Common myeloid progenitor, CD34-positive (primary cell): ENCODE data around the gene LEF1.

ENCODE experiments used
- CTCF ChIA-PET: fragments of 350-600 bp; sonication (Branson Sonifier 250); formaldehyde crosslinking; loops from one replicate; lab custom pipeline; 2021; ENCODE audit warnings: antibody characterized with exemption; lab: Charles Lee
- POLR2A ChIA-PET: fragments of 350-600 bp; sonication (Branson Sonifier 250); formaldehyde crosslinking; loops from one replicate; lab custom pipeline; 2021; ENCODE audit warnings: antibody characterized with exemption; lab: Charles Lee
- DNase-seq, 3 donors: peaks; one replicate each; pipeline versions ENCODE4 v3.0.0 to v3.0.0-alpha.2; 2013
- H3K27ac ChIP-seq, 2 experiments: 1 replicate in 1 of 2; 2 replicates in 1 of 2; pipeline ENCODE4 v1.7.0; 2013; ENCODE audit warnings: inconsistent platforms in 2 of 2, low read length in 2 of 2, mild to moderate bottlenecking in 2 of 2, low read depth in 1 of 2, moderate library complexity in 1 of 2; ENCODE audit not compliant: severe bottlenecking in 2 of 2, insufficient read depth in 1 of 2, poor library complexity in 1 of 2
- H3K27me3 ChIP-seq, 5 experiments: replicated peaks in 2 of 5; 1 replicate in 3 of 5; 2 replicates in 2 of 5; pipeline versions ENCODE4 v1.6.1 to v1.7.0; 2013; ENCODE audit warnings: low read length in 4 of 5, mild to moderate bottlenecking in 2 of 5, moderate library complexity in 2 of 5, inconsistent platforms in 1 of 5; ENCODE audit not compliant: insufficient read depth in 5 of 5, control insufficient read depth in 4 of 5
- H3K36me3 ChIP-seq, 4 experiments: 1 replicate in 2 of 4; 2 replicates in 2 of 4; pipeline versions ENCODE4 v1.6.1 to v1.7.0; 2013; ENCODE audit warnings: low read length in 3 of 4, control low read depth in 1 of 4, mild to moderate bottlenecking in 1 of 4; ENCODE audit not compliant: control insufficient read depth in 4 of 4, insufficient read depth in 4 of 4
- H3K4me1 ChIP-seq, 4 experiments: 1 replicate in 3 of 4; 2 replicates in 1 of 4; pipeline versions ENCODE4 v1.6.1 to v1.7.1; 2013; ENCODE audit warnings: low read length in 3 of 4, mild to moderate bottlenecking in 3 of 4, control low read depth in 1 of 4, inconsistent platforms in 1 of 4, moderate library complexity in 1 of 4; ENCODE audit not compliant: control insufficient read depth in 4 of 4, insufficient read depth in 4 of 4; ENCODE audit errors: control extremely low read depth in 1 of 4
- H3K4me3 ChIP-seq, 7 experiments: 1 replicate in 4 of 7; 2 replicates in 3 of 7; pipeline versions ENCODE4 v1.5.1 to v1.7.0; 2013; ENCODE audit warnings: mild to moderate bottlenecking in 7 of 7, low read length in 6 of 7, moderate library complexity in 6 of 7, inconsistent platforms in 2 of 7, low read depth in 2 of 7, control low read depth in 1 of 7; ENCODE audit not compliant: insufficient read depth in 4 of 7, control insufficient read depth in 1 of 7; ENCODE audit errors: extremely low read depth in 1 of 7
- H3K9me3 ChIP-seq, 5 experiments: 1 replicate in 4 of 5; 2 replicates in 1 of 5; pipeline versions ENCODE4 v1.6.1 to v1.7.1; 2013; ENCODE audit warnings: low read length in 4 of 5, mild to moderate bottlenecking in 2 of 5, inconsistent platforms in 1 of 5, low read depth in 1 of 5, moderate library complexity in 1 of 5; ENCODE audit not compliant: control insufficient read depth in 4 of 5, insufficient read depth in 2 of 5; ENCODE audit errors: control extremely low read depth in 1 of 5
- WGBS: methylation state at CpG from one replicate; pipeline ENCODE4 v1.1.5; 2013; ENCODE audit not compliant: insufficient coverage; 5-methylcytosine and 5-hydroxymethylcytosine counted together

The LEF1 gene

GRCh38 chr4:108205859-108206258, 37.1 kb upstream of the LEF1 start:
- H3K9me3 ChIP-seq: no peaks in the 10 kb centered on the region
- H3K4me1 ChIP-seq: no peaks in the 10 kb centered on the region
- CTCF ChIA-PET: no interaction called here
- WGBS: 100% methylated on average over 1 of the region's 1 CpG
- peaks cover 0 to 2% (median 0%) of the 10 kb centered on the region in 5 experiments for H3K27me3 ChIP-seq
- no peak overlapping the region for H3K4me3 ChIP-seq
- DNase-seq: no peak
- H3K36me3 ChIP-seq: no peaks in the 10 kb centered on the region
- H3K27ac ChIP-seq: no peak overlapping the region
- POLR2A ChIA-PET: no interaction called here

- peaks cover 0 to 2% (median 0%) of the 10 kb centered on the region in 5 experiments for H3K27me3 ChIP-seq
- H3K4me3 ChIP-seq: no peak overlapping the region
- POLR2A ChIA-PET: no interaction called here
- CTCF ChIA-PET: no interaction called here
- DNase-seq: peak in 1 of 3 donors; percentile 3
- no peaks in the 10 kb centered on the region for H3K4me1 ChIP-seq
- no peak overlapping the region for H3K27ac ChIP-seq
- H3K36me3 ChIP-seq: no peaks in the 10 kb centered on the region
- no peaks in the 10 kb centered on the region for H3K9me3 ChIP-seq
- WGBS: 100% methylated on average over 2 of the region's 2 CpGs
Measured at GRCh38 chr4:108204518-108204917, 35.8 kb upstream of the LEF1 start.

- Histone ChIP-seq H3K4me1 (no peaks in the 10 kb centered on the region), H3K9me3 (no peaks in the 10 kb centered on the region), H3K27ac (no peak overlapping the region), H3K36me3 (no peaks in the 10 kb centered on the region), H3K27me3 (peaks cover 0 to 2% (median 0%) of the 10 kb centered on the region in 5 experiments), H3K4me3 (no peak overlapping the region)
- CTCF ChIA-PET: no interaction called here
- POLR2A ChIA-PET: interaction anchor here (0.6 to 0.7 kb wide), 2 partner anchors 57 to 1222 kb away, joined by 4 to 6 read pairs; no protein-coding TSS in a partner anchor
- no peak for DNase-seq
- WGBS: 97% methylated on average over 3 of the region's 3 CpGs
Measured at GRCh38 chr4:108203377-108203776, 34.6 kb upstream of the LEF1 start.

GRCh38 chr4:108201774-108202173, 33.0 kb upstream of the LEF1 start:
- Histone ChIP-seq H3K4me3 (no peak overlapping the region), H3K9me3 (no peaks in the 10 kb centered on the region), H3K4me1 (no peaks in the 10 kb centered on the region), H3K27me3 (no peaks in the 10 kb centered on the region), H3K27ac (no peak overlapping the region), H3K36me3 (no peaks in the 10 kb centered on the region)
- WGBS: 100% methylated on average over 2 of the region's 2 CpGs
- CTCF ChIA-PET: no interaction called here
- no peak for DNase-seq
- POLR2A ChIA-PET: no interaction called here

GRCh38 chr4:108199881-108200280, 31.1 kb upstream of the LEF1 start:
- H3K27ac ChIP-seq: no peak overlapping the region
- no peak overlapping the region for H3K4me3 ChIP-seq
- H3K4me1 ChIP-seq: no peaks in the 10 kb centered on the region
- H3K9me3 ChIP-seq: no peaks in the 10 kb centered on the region
- no peaks in the 10 kb centered on the region for H3K27me3 ChIP-seq
- POLR2A ChIA-PET: no interaction called here
- WGBS: no CpG with 5 or more reads among the region's 1 CpG
- CTCF ChIA-PET: interaction anchor here (1.1 to 1.7 kb wide), 3 partner anchors 8 to 16 kb away, joined by 3 to 4 read pairs (median 3); no protein-coding TSS in a partner anchor
- no peak for DNase-seq
- no peaks in the 10 kb centered on the region for H3K36me3 ChIP-seq

- Histone ChIP-seq H3K36me3 (no peaks in the 10 kb centered on the region), H3K4me1 (no peaks in the 10 kb centered on the region), H3K27ac (no peak overlapping the region), H3K27me3 (peaks cover 0 to 2% (median 0%) of the 10 kb centered on the region in 5 experiments), H3K9me3 (no peaks in the 10 kb centered on the region), H3K4me3 (no peak overlapping the region)
- 100% methylated on average over 1 of the region's 4 CpGs for WGBS
- ChIA-PET CTCF (interaction anchor here (0.6 kb wide), 1 partner anchor 1099 kb away, joined by 3 read pairs; no protein-coding TSS in a partner anchor), POLR2A (no interaction called here)
- DNase-seq: no peak
Measured at GRCh38 chr4:108193886-108194672, 25.3 kb upstream of the LEF1 start.

GRCh38 chr4:108192935-108193334, 24.2 kb upstream of the LEF1 start:
- no peak for DNase-seq
- POLR2A ChIA-PET: no interaction called here

More at GRCh38 chr4:108192935-108193334, 24.2 kb upstream of the LEF1 start:
- CTCF ChIA-PET: interaction anchor here (1.0 kb wide), 1 partner anchor 11 kb away, joined by 4 read pairs; no protein-coding TSS in a partner anchor
- peaks cover 0 to 2% (median 0%) of the 10 kb centered on the region in 5 experiments for H3K27me3 ChIP-seq
- H3K36me3 ChIP-seq: no peaks in the 10 kb centered on the region
- H3K4me1 ChIP-seq: no peaks in the 10 kb centered on the region
- no peaks in the 10 kb centered on the region for H3K9me3 ChIP-seq
- WGBS: no CpG with 5 or more reads among the region's 3 CpGs
- H3K27ac ChIP-seq: no peak overlapping the region
- no peak overlapping the region for H3K4me3 ChIP-seq
